Esophagus squamous epithelium (tissue), 5 donors: ENCODE data around the gene DDX24. TPM values are rescaled to one million over a fixed set of nuclear protein-coding genes. Genes with fewer than 3 reads are reported as not detected.

ENCODE experiments used
- DNase-seq: peaks from one replicate; lab custom pipeline; 2025; lab: John Stamatoyannopoulos, UW
- H3K27ac ChIP-seq, 4 donors: fragments of 200-600 bp; sonication (generic); one replicate each; pipeline ENCODE4 v1.5.1; 2016 to 2019; ENCODE audit warnings: mild to moderate bottlenecking in 1 of 4
- H3K27me3 ChIP-seq, 4 donors: fragments of 200-600 bp; sonication (generic); 1 replicate in 3 of 4; 2 replicates in 1 of 4; pipeline versions ENCODE4 v1.5.1 to v1.6.0; 2017 to 2021; ENCODE audit warnings: antibody characterized with exemption in 1 of 4
- H3K36me3 ChIP-seq, 3 donors: fragments of 200-600 bp; sonication (generic); one replicate each; pipeline ENCODE4 v1.5.1; 2016 to 2019
- H3K4me1 ChIP-seq, 3 donors: fragments of 200-600 bp; sonication (generic); one replicate each; pipeline ENCODE4 v1.5.1; 2017 to 2019
- H3K4me3 ChIP-seq, 4 donors: fragments of 200-600 bp; sonication (generic); 1 replicate in 3 of 4; 2 replicates in 1 of 4; pipeline ENCODE4 v1.5.1; 2016 to 2019; ENCODE audit warnings: mild to moderate bottlenecking in 2 of 4, moderate library complexity in 1 of 4
- H3K9me3 ChIP-seq, 3 donors: fragments of 200-600 bp; sonication (generic); one replicate each; pipeline ENCODE4 v1.5.1; 2016 to 2019
- CTCF ChIP-seq, 6 experiments: fragments of 450-650 bp in 4 of 6; fragments of 200-600 bp in 2 of 6; sonication (generic) in 2 of 6; IDR thresholded peaks; one replicate each; pipeline ENCODE4 v1.5.1; 2016 to 2019; ENCODE audit warnings: antibody characterized with exemption in 6 of 6, mild to moderate bottlenecking in 4 of 6, moderate library complexity in 4 of 6
- POLR2A ChIP-seq, 4 donors: fragments of 450-650 bp; IDR thresholded peaks; one replicate each; pipeline ENCODE4 v1.6.1; 2017; ENCODE audit warnings: antibody characterized with exemption in 4 of 4, mild to moderate bottlenecking in 4 of 4, moderate library complexity in 3 of 4
- WGBS, 2 donors: methylation state at CpG; one replicate each; pipeline ENCODE4 v1.1.5; 2018; 5-methylcytosine and 5-hydroxymethylcytosine counted together
- intact Hi-C: fragments of 100-400 bp; cut with DNase I; formaldehyde crosslinking; loops from one replicate; pipeline ENCODE4 v1.15.0; 2022
- total RNA-seq, 4 donors: library from RNA; depleted of rRNA; stranded (reverse); fragments of >200 nt; gene quantifications; one replicate each; pipeline ENCODE4 v1.1.0, GENCODE V29; 2016
- donor health status: DM: yes; HTN: yes; CAD: no.

Gene DDX24
- total RNA-seq, 4 donors from 2014 or later: 63.9 to 114 (median 71.9) TPM

GRCh38 chr14:94043756-94044475, 37.1 kb downstream of the DDX24 start:
- DNase-seq: no peak
- Histone ChIP-seq H3K4me3 (no peak overlapping the region), H3K9me3 (no peaks in the 10 kb centered on the region), H3K4me1 (peaks cover 0 to 11% (median 0%) of the 10 kb centered on the region in 3 donors), H3K27ac (no peak overlapping the region), H3K27me3 (no peaks in the 10 kb centered on the region), H3K36me3 (peaks cover 9 to 63% (median 9%) of the 10 kb centered on the region in 3 donors)
- TF ChIP-seq CTCF (IDR thresholded peaks at IDR 0.05): no peak
- no peak for TF ChIP-seq POLR2A (IDR thresholded peaks at IDR 0.05)
- intact Hi-C loops: no loop called here
- 89 to 95% methylated on average over 6 to 7 of the region's 14 CpGs for WGBS, 2 donors

DNA sequence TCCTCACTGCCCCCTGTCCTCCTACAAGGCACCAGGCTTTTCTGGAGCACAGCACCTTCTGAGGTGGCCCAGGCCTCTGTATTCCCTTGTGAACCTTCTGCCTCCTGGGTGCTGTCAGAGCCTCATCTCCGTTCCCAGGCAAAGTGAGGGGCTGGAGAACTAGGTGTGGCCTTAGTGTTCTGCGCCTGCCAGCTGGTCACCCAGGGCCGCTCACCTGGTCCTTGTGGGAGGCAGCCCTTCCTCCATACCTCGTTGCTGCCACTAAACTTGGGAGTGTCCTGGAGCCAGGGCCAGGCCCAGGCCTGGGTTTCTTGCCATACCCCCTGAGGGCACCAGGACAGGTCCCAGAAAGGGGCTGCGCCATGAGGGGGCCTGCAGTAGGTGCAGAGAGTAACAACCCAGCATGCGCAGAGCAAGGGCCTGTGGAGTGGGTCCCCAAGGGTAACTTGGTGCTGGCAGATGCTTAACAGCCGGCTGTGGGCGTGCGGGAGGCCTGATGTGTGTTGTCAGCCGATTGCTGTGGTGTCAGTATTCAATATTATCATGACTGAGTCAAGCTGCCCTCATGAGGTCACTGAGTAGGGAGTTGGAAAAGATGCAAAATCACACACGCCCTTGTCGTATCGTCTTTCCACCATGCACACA, 37.8 kb downstream of the DDX24 start:
- WGBS, 2 donors: 74 to 77% methylated on average over 7 to 9 of the region's 13 CpGs
- intact Hi-C loops: no loop called here
- no peak for DNase-seq
- TF ChIP-seq CTCF (IDR thresholded peaks at IDR 0.05) (no peak), POLR2A (IDR thresholded peaks at IDR 0.05) (no peak)
- Histone ChIP-seq H3K4me1 (peaks cover 0 to 11% (median 0%) of the 10 kb centered on the region in 3 donors), H3K27me3 (no peaks in the 10 kb centered on the region), H3K9me3 (no peaks in the 10 kb centered on the region), H3K27ac (no peak overlapping the region), H3K4me3 (no peak overlapping the region), H3K36me3 (peaks cover 4 to 57% (median 4%) of the 10 kb centered on the region in 3 donors)

DNA sequence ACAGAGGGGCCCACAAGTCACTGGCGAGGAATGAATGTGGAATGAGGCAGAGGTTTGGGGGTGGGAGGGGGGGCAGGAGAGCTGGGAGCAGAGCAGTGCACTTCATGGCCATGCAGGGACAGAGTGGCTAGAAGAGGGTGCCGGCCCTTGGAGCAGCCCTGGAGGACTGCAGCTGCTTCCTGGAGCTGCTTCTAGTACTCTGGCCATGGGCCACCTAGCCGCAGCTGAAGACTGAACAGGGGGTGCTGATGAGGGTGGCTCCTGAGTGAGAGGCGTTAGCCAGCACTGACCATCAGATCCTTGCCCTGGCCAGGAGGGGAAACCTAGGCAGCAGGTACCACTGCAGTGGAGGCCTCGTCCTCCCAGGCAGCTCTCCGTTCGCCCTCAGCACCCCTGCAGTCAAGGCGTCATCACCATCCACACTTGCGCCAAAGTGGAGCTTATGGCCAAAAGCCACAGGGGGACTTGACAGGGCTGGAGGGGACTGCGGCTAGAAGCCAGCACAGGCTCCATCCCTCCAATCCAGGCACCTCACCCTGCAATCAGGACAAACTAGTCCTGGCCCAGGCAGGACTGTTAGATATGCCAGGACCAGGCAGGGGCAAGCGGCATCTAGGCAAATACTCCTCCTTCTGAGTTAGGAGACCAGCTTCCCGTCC, 38.4 kb downstream of the DDX24 start:
- no peaks in the 10 kb centered on the region for H3K27me3 ChIP-seq
- no peak overlapping the region for H3K27ac ChIP-seq
- peaks cover 0 to 11% (median 0%) of the 10 kb centered on the region in 3 donors for H3K4me1 ChIP-seq
- no peaks in the 10 kb centered on the region for H3K9me3 ChIP-seq
- 54 to 94% methylated on average over 3 to 4 of the region's 12 CpGs for WGBS, 2 donors
- H3K4me3 ChIP-seq: no peak overlapping the region
- DNase-seq: no peak
- H3K36me3 ChIP-seq: peaks cover 0 to 57% (median 0%) of the 10 kb centered on the region in 3 donors
- intact Hi-C loops: no loop called here
- TF ChIP-seq CTCF (IDR thresholded peaks at IDR 0.05) (no peak), POLR2A (IDR thresholded peaks at IDR 0.05) (no peak)

DNA sequence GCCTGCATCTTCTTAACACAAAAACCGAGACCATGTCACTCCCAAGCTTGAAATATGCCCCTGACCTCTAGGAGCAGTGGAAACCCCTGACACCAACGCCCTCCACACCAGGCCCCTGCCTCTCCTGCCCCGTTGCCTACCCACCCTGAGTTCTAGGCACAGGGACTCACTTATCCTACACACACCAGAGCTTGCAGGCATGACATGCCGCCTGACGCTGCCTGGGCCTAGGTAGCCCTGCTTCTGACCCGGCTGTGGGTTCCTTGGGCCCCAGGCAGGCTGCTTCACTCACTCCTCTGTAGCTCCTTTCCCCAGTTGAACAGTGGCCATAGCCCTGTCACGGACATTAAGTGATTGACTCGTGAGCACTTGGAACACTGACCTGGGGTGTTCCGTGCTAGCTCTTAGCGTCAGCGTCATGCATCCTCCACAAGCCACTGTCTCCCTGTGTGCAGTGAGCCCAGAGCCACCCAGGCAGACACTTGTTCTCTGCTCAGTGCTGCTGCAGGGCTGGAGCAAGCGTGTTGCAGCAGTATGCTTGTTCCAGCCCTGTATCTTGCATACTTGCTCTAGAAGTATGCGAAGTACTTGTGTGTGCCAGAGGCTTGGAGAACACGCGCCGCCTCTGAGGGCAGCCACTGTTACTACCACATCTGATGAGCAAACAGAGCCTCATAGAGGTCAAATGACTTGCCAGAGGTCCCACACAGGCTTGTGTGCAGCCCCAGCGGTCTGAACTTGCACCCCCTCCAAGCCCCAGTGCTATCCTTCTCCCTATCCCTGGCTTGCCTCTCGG, 39.3 kb downstream of the DDX24 start:
- H3K27ac ChIP-seq: no peak overlapping the region
- H3K27me3 ChIP-seq: no peaks in the 10 kb centered on the region
- peaks cover 0 to 49% (median 0%) of the 10 kb centered on the region in 3 donors for H3K36me3 ChIP-seq
- 74 to 77% methylated on average over 10 to 11 of the region's 18 CpGs for WGBS, 2 donors
- H3K9me3 ChIP-seq: no peaks in the 10 kb centered on the region
- TF ChIP-seq POLR2A (IDR thresholded peaks at IDR 0.05) (no peak), CTCF (IDR thresholded peaks at IDR 0.05) (no peak)
- no peak for DNase-seq
- peaks cover 0 to 11% (median 0%) of the 10 kb centered on the region in 3 donors for H3K4me1 ChIP-seq
- H3K4me3 ChIP-seq: no peak overlapping the region
- intact Hi-C loops: no loop called here
